SK-N-MC (cell line): ENCODE data around the gene EPG5.

Source experiments
- EZH2 ChIP-seq: fragments of 200-600 bp; sonication (generic); IDR thresholded peaks from one replicate; pipeline ENCODE4 v1.6.1; 2017; ENCODE audit warnings: antibody characterized with exemption
- FOXP2 ChIP-seq: optimal IDR thresholded peaks from 2 replicates; pipeline ENCODE3; 2011; ENCODE audit warnings: mild to moderate bottlenecking, moderate library complexity; ENCODE audit not compliant: insufficient read depth; ENCODE audit errors: extremely low read length, control extremely low read depth
- POLR2AphosphoS5 ChIP-seq: IDR thresholded peaks from 2 replicates; pipeline ENCODE4 v1.6.1; 2012; ENCODE audit warnings: mild to moderate bottlenecking, low read depth, low read length, borderline replicate concordance

DNA sequence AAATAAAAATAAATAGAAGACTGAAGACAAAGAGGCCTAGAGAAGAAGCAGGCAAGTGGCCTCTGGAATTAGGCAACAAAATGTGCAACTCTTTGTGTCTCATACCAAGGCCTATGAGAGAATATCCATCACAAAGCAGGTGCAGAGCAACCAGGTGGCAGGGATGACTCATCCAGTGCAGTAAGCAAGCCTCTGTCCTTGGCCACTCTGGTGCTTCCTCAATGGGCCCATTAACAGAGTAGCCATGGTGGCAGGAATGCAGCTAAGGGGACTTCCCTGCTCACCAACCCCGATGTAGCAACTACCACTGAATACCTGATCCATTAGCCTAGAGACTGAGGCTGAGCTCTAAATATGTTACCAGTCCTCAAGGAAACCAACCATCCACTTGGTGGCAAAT is 11.0 kb upstream of the EPG5 start:
- TF ChIP-seq POLR2AphosphoS5 (no peak), EZH2 (no peak), FOXP2 (no peak)
